Activated CD4-positive, alpha-beta T cell treated with anti-CD3 and anti-CD28 coated beads, Interleukin-2, Interleukin-4, amounts not matched to agents 100 ng/mL and 50 ng/mL, durations not matched to agents 16 hours and 8 hours (primary cell): ENCODE measurements around the gene PLCXD1.
"Not testable (repeated sequence)": the region's sequence is repeated elsewhere in the genome, so short reads cannot be mapped to it uniquely, and the experiment has no call there.

Experiments used
- DNase-seq: peaks from one replicate; pipeline ENCODE4 v3.0.0-alpha.2; 2020; ENCODE audit warnings: low spot score

The PLCXD1 gene

DNA sequence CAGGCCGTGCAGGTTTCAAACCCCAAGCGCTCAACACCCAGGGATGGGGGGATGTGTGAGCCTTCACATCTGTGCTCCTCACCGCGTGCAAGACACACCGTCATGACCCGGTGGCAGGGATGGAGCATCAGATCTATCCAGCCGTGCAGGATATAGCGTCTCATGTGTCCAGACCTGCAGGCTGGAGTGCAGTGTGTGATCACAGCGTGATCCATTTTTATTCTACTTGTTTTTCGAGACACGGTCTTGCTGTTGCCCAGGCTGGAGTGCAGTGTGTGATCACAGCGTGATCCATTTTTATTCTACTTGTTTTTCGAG, 70.1 kb downstream of the PLCXD1 start:
- DNase-seq: not testable (repeated sequence)

DNA sequence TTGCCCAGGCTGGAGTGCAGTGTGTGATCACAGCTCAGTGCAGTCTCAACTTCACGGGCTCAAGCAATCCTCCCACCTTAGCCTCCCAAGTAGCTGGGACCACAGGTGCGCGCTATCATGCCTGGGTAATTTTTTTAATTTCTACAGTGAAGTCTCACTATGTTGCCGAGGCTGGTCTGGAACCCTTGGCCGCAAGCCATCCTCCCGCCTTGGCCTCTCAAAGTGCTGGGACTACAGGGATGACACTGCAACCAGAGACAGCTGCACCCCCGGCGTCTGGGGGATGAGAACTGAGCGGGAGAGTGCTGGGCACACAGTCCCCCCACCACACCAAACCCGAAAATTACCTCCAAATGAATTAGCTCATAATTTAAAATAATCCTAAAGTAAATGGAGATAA, 70.6 kb downstream of the PLCXD1 start:
- no peak for DNase-seq

- no peak for DNase-seq
Measured at GRCh38 chrX:352181-352580, 71.0 kb downstream of the PLCXD1 start.

GRCh38 chrX:352582-353314, 71.6 kb downstream of the PLCXD1 start:
- DNase-seq: no peak
